RWPE1 (cell line): ENCODE measurements around the gene HOXC13.

Source experiments
- CTCF ChIA-PET: fragments of 350-600 bp; sonication (Branson Sonifier 250); formaldehyde crosslinking; extraction: SDS; loops from one replicate; lab custom pipeline; 2021; lab: Yijun Ruan, JAX
- POLR2A ChIA-PET: fragments of 400-600 bp; formaldehyde crosslinking; extraction: SDS; loops from one replicate; lab custom pipeline; 2020; ENCODE audit warnings: antibody characterized with exemption; ENCODE audit not compliant: low non-redundant PET; lab: Yijun Ruan, JAX
- DNase-seq: peaks from one replicate; pipeline ENCODE4 v3.0.0; 2012; ENCODE audit warnings: low spot score
- H3K27ac ChIP-seq: fragments of 450-650 bp; 2 replicates; pipeline ENCODE4 v1.5.1; 2017
- CTCF ChIP-seq: fragments of 450-650 bp; conservative IDR thresholded peaks from 2 replicates; pipeline ENCODE4 v1.5.1; 2017; ENCODE audit warnings: low read depth, mild to moderate bottlenecking

Gene HOXC13

GRCh38 chr12:53930591-53931255, 7.9 kb upstream of the HOXC13 start:
- H3K27ac ChIP-seq = no peak overlapping the region
- DNase-seq = no peak
- ChIA-PET CTCF (interaction anchor here (0.7 to 1.3 kb wide), 2 partner anchors 82 to 186 kb away, joined by 3 to 4 read pairs; no protein-coding TSS in a partner anchor), POLR2A (no interaction called here)
- TF ChIP-seq CTCF = no peak

GRCh38 chr12:53931844-53932581, 6.6 kb upstream of the HOXC13 start:
- POLR2A ChIA-PET = no interaction called here
- DNase-seq = no peak
- CTCF ChIA-PET = interaction anchor here (0.7 kb wide), 1 partner anchor 218 kb away, joined by 3 read pairs; no protein-coding TSS in a partner anchor
- no peak overlapping the region for H3K27ac ChIP-seq
- TF ChIP-seq CTCF = no peak

GRCh38 chr12:53932915-53933314, 5.7 kb upstream of the HOXC13 start:
- no peak overlapping the region for H3K27ac ChIP-seq
- no peak for TF ChIP-seq CTCF
- POLR2A ChIA-PET = no interaction called here
- no peak for DNase-seq
- CTCF ChIA-PET = interaction anchor here (0.7 kb wide), 1 partner anchor 219 kb away, joined by 3 read pairs; no protein-coding TSS in a partner anchor

- CTCF ChIA-PET = interaction anchor here (0.6 kb wide), 2 partner anchors 56 to 334 kb away, joined by 3 read pairs; no protein-coding TSS in a partner anchor
- H3K27ac ChIP-seq = no peak overlapping the region
- POLR2A ChIA-PET = no interaction called here
- no peak for DNase-seq
- TF ChIP-seq CTCF = no peak
Observed at GRCh38 chr12:53935383-53936341, 3.0 kb upstream of the HOXC13 start.

- H3K27ac ChIP-seq = no peak overlapping the region
- no peak for DNase-seq
- ChIA-PET POLR2A (no interaction called here), CTCF (interaction anchor here (0.5 to 0.6 kb wide), 2 partner anchors 13 to 112 kb away, joined by 6 to 9 read pairs; no protein-coding TSS in a partner anchor)
- no peak for TF ChIP-seq CTCF
Observed at GRCh38 chr12:53937099-53937498, 1.5 kb upstream of the HOXC13 start.
